Left ventricle myocardium superior (tissue), 1 donor: ENCODE results near the gene FLACC1. TPM values are rescaled to one million over a fixed set of nuclear protein-coding genes. Genes with fewer than 3 reads are reported as not detected.
A peak's percentile ranks its signal among the peaks of the same experiment; 100 is the strongest.

ENCODE experiments used
- ATAC-seq: fragments of 200-7000 bp; cut with Tn5 transposase; one replicate; pipeline ENCODE4 v1.9.1; 2020; ENCODE audit warnings: mild to moderate bottlenecking, moderate library complexity
- DNase-seq: peaks from one replicate; pipeline ENCODE4 v3.0.0-alpha.2; 2020
- intact Hi-C: fragments of 100-400 bp; cut with micrococcal nuclease; formaldehyde crosslinking; loops from one replicate; pipeline ENCODE4 v1.11.0; 2022
- total RNA-seq: library from RNA; stranded (reverse); fragmentation: NEBNext Ultra II Directional; extraction: Animal tissue kit (Norgen Biotek cat#: 25700); gene quantifications from one replicate; pipeline ENCODE4 v1.2.1, GENCODE V29; 2021
- donor health status: DM: no; HTN: yes; CAD: no; lungs with severe emphysema.

Gene FLACC1
- total RNA-seq, 1 donor from 2014 or later: 5.0 TPM

DNA sequence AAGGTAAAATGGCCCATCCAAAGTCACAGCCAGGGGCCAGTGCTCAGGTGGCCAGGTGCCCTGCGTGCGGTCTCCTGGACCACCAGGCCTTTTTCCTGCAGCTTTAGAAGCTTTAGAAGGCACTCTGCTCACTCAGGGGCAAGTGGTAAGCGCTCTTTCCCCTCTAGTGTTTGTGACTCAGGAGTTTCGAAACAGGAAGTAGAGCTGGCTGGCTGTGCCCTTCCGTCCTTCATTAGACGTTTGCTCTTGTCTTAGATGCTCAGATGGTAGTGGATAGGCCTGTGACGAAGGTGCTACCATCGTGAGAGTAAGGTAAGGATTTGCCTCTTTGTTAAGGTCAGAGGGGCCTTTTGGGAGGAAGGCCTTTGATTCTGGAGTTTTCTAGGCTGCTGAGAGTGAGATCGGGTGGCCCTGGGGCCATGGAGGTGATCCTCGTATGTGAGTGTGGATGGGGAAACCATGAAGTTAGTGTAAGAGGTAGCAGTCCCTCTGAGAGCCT is 96.8 kb downstream of the FLACC1 start, which contains the start of gene CASP8:
TSS of gene CASP8 (plus strand) at position 235 of the 499 bp plus-strand sequence. CDS start 5,951 bp downstream, outside the sequence.
- no peak for DNase-seq
- intact Hi-C loops: no loop called here
- ATAC-seq: peak; percentile 18

DNA sequence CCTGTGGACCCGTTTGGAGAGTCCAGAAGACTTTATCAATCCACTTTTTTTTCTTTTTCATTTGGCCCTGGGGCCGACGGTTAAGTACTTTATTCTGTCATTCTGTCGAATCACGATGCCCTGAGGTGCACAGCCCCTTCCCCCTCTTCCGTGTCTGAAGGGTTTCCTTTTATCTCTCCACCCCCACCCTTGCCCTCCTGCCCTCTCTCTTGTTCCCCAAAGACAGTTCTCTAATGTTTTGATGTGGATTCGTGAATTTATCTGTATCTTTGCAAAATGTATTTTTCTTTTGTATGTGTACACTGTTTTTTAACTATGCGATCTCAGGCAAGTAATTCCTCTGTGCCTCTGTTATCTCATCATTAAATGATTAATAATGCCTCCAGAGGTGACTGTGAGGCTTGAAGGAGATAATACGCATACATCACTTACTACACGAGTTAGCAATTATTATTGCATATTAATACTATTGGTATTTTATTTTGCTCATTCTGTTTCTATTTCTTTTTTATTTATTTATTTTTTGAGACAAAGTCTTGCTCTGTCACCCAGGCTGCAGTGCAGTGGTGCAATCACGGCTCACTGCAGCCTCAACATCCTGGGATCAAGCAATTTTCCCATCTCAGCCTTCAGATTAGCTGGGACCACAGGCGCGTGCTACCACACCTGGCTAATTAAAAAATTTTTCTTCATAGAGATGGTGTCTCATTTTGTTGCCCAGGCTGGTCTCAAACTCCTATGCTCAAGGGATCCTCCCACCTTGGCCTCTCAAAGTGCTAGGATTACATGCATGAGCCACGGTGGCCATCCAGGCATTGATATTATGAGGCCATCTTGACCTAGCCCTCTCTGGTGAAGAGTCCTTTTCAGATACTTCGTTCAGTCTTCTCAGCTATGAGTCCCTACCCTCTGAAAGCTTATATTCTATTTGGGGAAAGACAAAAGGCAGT is 98.2 kb downstream of the FLACC1 start:
- ATAC-seq (peak; percentile 34), DNase-seq (no peak)
- intact Hi-C loops: no loop called here

DNA sequence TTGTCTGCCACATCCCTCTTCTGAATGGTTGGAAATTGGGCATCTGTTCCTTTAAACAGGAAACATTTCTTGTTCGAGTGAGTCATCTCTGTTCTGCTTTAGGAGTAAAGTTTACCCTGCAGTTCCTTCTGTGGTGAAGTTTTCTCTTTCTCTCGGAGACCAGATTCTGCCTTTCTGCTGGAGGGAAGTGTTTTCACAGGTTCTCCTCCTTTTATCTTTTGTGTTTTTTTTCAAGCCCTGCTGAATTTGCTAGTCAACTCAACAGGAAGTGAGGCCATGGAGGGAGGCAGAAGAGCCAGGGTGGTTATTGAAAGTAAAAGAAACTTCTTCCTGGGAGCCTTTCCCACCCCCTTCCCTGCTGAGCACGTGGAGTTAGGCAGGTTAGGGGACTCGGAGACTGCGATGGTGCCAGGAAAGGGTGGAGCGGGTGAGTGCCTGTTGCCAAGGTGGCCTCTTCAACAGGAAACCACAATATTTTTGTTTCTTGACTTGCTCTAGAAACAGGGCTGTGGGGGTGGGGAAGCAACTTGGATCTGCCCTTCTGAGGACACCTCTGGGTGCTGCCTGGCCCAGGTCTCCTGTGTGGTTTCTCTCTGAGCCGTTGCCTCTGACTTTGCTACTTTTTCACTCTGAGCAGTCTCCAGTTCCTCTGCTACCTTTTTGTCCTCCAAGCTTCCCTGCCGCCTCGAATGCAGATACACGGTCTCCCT is 99.0 kb downstream of the FLACC1 start:
- DNase-seq (peak; percentile 63), ATAC-seq (peak; percentile 82)
- intact Hi-C loops: no loop called here

DNA sequence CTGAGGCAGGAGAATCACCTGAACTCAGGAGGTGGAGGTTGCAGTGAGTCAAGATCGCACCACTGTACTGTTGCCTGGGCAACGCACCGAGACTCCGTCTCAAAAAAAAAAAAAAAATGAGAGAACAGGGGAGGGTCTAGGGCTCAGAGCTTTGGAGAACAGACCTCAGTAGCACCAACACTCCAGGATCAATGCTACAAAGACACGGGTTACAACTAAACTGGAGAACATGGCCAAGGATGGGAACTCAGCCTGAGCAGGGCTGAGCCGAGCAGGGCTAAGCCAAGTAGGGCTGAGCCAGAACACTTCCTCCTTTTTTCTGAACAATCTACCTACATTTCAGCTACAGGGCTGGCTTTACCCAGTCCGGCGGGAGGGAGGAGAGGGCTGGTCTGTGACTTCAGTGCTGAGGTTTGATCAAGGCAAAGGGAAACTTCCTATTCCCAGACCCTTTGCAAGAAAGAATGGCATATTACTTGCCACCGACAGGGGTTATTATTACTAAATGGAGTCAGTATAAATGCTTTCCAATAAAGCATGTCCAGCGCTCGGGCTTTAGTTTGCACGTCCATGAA is 99.7 kb downstream of the FLACC1 start:
- intact Hi-C loops: no loop called here
- DNase-seq (peak; percentile 48), ATAC-seq (peak; percentile 70)

DNA sequence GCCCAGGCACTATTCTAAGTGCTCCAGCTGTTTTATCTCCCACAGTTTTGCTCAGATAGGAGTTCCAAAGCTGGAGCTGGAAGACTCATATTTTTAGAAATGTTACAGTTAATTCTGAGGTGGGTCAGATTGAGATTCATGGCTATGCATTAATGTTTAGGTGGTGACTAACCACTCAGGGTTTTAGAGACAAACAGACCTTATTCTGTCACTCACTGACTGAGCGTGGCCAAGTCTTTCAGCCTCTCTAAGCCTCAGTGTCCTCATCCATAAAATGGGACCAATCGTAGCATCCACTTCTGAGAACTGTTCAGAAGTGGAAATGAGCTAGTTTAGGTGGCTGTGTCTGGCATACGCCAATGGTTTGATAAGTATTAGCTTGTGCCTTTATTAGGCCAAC is 101.1 kb downstream of the FLACC1 start:
- ATAC-seq (no peak), DNase-seq (no peak)
- intact Hi-C loops: no loop called here

DNA sequence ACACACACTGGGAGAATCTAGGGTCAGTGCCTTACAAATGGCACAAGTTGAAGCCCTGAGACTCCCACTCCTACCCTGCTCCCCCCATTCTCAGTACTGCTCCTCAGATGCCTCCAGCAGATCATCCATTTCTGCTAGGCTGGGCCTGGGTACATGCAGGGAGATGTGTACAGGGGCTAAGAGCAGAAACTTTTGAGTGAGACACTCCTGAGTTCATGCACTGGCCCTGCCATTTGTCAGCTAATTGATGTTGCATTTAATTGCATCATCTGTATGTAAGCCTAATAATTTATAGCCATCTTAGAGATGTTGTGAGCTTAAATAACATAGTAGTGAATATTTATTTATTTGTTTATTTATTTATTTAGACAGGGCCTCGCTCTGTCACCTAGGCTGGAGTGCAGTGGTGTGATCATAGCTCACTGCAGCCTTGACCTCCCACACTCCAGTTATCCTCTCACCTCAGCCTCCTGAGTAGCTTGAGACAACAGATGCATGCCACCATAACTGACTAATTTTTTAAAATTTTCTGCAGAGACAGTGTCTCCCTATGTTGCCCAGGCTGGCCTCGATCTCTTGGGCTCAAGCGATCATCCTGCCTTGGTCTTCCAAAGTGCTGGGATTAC is 101.6 kb downstream of the FLACC1 start:
- DNase-seq: no peak

DNA sequence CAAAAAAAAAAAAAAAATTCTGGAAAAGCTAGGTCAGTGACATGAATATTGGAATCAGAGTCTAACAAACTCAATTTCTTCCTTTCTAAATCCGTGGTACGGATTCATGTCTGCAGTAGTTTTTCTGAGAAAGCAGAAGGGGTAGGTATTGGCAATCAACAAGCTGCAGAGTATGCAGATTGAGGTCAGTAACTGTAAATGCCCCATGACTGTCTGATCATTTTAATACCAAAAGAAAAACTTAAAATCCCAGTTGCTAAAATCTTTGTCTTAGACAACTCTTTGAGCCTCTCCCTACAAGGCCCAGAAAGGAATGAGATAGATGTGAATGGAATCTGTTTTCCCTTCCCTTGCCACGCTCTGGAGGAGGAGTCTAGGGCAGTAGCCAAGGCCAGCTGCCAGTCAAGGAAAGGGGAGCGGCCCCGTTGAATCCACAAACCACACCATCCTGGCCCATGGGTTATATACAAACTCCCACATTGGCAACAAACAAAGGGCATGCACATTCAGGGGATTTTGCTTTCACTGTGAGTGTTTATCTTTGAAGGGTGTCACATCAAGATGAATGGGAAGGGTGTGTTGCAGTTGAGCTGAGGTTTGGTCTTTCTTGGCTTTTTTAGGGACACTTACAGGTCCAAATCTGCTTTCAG is 102.9 kb downstream of the FLACC1 start:
- ATAC-seq: no peak
- intact Hi-C loops: no loop called here
- DNase-seq: no peak

More for the DNA sequence above, 101.6 kb downstream of the FLACC1 start:
- ATAC-seq: no peak
- intact Hi-C loops: no loop called here

DNA sequence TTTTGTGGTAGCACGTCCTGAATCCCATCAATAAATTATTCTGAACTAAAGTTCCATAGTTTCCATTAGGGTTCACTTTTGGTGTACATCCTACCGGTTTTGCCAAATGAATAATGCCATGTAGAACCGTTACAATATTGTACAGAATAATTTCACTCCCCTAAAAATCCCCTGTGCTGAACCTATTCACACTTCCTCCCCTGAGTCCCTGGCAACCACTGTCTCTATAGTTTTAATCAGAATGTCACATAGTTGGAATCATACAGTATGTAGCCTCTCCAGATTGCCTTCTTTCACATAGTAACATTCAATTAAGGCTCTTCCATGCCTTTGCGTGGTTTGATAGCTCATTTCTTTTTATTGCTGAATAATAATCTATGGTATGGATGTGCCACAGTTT is 106.4 kb downstream of the FLACC1 start:
- DNase-seq (no peak), ATAC-seq (no peak)
- intact Hi-C loops: no loop called here

DNA sequence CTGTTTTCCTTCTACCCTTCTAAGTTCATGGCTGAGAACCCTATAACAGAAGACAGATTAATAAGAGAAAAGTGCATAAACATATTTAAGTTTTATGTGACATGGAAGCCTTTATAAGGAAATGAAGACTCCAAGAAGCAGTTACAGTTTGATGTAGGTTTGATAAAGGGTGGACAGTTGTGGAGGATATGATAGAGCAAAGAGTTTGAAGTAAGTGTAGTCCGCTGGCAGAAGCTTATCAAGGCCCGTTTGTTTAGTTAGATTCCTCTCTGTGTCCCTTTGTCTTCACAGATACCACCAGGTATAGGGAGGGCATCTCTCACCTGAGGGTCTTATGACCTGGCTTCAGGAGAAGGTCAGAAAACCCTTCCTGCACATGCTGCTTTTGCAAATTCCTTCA is 107.3 kb downstream of the FLACC1 start:
- ATAC-seq (no peak), DNase-seq (no peak)
- intact Hi-C loops: no loop called here

DNA sequence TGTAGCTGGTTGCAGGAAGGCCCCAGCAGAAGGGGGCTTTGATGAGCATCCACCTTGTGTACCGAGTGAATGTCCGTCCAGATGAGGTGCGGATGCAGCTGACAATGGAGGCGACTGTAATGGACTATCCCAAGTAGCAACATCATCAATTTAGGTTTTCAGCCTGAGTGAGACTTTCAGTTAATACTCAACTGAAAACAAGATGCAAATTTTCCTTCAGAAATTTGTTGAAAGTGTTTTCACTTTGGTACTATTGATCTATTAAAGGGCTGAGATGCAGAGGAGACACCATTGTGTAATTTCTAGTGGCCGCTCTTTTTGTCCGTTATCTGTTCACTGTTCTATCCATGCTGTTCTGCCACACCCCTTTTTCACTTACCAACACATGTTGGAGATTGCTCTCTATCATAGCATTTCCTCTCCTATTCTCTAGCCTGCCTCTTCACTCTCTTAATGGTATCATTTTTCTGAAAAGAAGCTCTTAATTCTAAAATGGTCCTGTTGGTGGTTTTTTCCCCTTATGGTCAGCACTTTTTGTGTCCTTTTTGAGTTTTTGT is 108.8 kb downstream of the FLACC1 start:
- ATAC-seq (no peak), DNase-seq (no peak)
- intact Hi-C loops: no loop called here

DNA sequence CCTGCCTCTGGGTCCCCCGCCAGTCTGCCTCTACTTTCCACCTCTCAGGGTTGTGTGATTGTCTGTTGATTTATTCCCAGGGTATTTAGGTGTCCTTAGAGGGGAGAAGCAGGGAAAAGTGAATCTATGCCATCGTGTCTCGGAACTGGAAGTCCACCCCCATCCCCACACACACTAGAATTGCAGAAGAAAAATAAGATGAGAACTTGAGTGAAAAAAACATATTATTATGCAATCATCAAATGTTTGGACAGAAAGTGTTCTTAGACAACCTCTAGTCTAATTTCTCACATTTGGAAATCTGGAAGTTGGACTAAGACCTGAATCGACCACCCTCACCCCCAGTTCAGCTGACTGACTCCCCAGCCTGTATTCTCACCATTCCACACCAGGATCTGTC is 110.9 kb downstream of the FLACC1 start:
- intact Hi-C loops: no loop called here
- DNase-seq (no peak), ATAC-seq (no peak)

DNA sequence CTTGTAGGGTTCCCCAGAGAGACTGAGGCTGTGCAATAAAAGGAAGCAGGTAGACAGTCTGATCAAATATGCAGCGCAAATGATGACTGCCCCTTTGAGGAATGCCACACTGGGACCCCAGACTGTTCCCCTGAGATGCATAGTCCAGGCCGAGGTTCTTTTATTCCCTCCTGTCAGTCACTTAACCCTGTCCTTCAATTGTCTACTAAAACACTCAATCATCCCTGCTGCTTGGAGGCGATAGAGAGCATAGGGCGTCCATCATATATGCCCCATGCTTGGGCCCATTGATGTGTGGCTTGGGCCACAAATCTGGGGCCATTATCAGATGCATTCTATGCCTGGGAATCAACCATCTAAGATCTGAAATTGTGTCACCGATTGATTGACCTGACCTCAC is 112.3 kb downstream of the FLACC1 start:
- DNase-seq: no peak
- intact Hi-C loops: no loop called here
- ATAC-seq: no peak

DNA sequence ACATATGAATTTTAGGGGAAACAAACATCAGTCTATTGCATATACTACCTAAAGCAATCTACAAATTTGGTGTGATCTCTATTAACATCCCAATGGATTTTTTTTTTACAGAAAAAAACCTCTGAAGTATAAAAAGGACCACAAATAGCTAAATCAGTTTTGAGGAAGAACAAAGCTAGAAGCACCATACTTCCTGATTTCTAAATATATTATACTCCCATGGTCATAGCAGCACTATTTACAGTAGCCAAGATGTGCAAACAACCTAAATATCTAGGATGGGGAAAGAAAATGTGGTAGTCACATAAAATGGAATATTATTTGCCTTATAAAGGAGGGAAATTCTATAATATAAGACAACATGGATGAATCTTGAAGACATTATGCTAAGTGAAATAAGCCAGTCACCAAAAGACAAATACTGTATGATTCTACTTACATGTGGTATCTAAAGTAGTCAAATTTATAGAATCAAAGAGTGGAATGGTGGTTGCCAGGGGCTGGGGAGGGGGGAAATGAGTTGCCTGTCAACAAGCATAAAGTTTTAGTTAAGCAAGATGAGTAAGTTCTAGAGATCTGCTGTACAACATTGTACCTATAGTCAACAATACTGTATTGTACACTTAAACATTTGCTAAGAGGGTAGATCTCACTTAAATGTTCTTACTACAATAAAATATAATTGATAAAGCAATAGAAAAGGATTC is 114.4 kb downstream of the FLACC1 start:
- DNase-seq: no peak
- no peak for ATAC-seq
- intact Hi-C loops: no loop called here

DNA sequence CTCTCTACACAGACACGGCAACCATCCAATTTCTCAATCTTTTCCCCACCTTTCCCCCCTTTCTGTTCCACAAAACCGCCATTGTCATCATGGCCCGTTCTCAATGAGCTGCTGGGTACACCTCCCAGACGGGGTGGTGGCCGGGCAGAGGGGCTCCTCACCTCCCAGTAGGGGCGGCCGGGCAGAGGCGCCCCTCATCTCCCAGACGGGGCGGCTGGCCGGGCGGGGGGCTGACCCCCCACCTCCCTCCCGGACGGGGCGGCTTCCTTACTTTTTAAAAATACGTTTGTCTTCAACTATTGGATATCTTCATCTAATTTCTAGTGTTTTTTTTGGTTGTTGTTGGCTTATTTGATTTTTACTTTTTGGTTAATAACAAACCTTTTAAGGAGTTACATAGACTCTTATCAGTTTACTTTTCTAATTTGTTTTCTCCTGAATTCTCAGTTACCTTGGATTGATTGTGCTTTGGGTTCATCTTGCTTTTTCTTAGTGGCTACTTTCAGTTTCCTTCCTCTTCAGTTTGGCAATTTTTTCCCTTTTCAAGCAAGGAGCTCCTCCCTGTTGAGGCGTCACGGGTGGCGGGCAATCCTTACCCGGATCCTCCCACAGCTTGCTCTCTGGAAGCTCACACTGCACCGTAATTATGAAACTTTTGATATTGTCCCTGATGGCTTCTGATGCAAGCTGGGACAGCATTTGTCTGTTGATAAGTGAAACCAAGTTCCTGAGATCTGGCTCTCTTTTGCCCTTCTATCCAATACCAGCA is 117.8 kb downstream of the FLACC1 start:
- DNase-seq (peak; percentile 82), ATAC-seq (peak; percentile 91)
- intact Hi-C loops: loop anchor here (5.0 kb wide), 1 partner anchor 123 kb away; no protein-coding TSS in a partner anchor
